HCT116 (cell line): ENCODE results near the gene C12orf54.

Experiments used
- ATF3 ChIP-seq: IDR thresholded peaks from 2 replicates; pipeline ENCODE4 v1.6.1; 2012
- CEBPB ChIP-seq: IDR thresholded peaks from 2 replicates; pipeline ENCODE4 v1.6.1; 2012; ENCODE audit warnings: low read depth
- CTCF ChIP-seq, 3 experiments: fragments of 200-600 bp in 1 of 3; sonication (generic) in 1 of 3; IDR thresholded peaks in 2 of 3; conservative IDR thresholded peaks in 1 of 3; 2 replicates each; pipeline ENCODE4 v1.5.1; 2012 to 2017; ENCODE audit warnings: low read depth in 2 of 3, low read length in 2 of 3, antibody characterized with exemption in 1 of 3, borderline replicate concordance in 1 of 3, control low read depth in 1 of 3, mild to moderate bottlenecking in 1 of 3, mixed read lengths in 1 of 3, mixed run types in 1 of 3, moderate library complexity in 1 of 3; ENCODE audit not compliant: insufficient read depth in 1 of 3
- EZH2 ChIP-seq: fragments of 200-600 bp; sonication (generic); IDR thresholded peaks from 2 replicates; pipeline ENCODE4 v1.6.1; 2017; ENCODE audit warnings: antibody characterized with exemption, mixed run types
- MAX ChIP-seq: IDR thresholded peaks from 2 replicates; pipeline ENCODE4 v1.6.1; 2012
- POLR2A ChIP-seq: IDR thresholded peaks from 2 replicates; pipeline ENCODE4 v1.7.0; 2011; ENCODE audit warnings: borderline replicate concordance; ENCODE audit not compliant: insufficient read depth, insufficient read length; ENCODE audit errors: extremely low read depth
- POLR2AphosphoS5 ChIP-seq: IDR thresholded peaks from 2 replicates; pipeline ENCODE4 v1.6.1; 2011; ENCODE audit warnings: mild to moderate bottlenecking, low read depth, low read length, moderate library complexity
- RAD21 ChIP-seq: IDR thresholded peaks from 2 replicates; pipeline ENCODE4 v1.6.1; 2012; ENCODE audit warnings: low read depth, mild to moderate bottlenecking
- SIN3A ChIP-seq: IDR thresholded peaks from 2 replicates; pipeline ENCODE4 v1.6.1; 2012; ENCODE audit warnings: low read depth
- TCF7L2 ChIP-seq: IDR thresholded peaks from 2 replicates; pipeline ENCODE4 v1.7.0; 2011; ENCODE audit warnings: borderline replicate concordance, inconsistent platforms; ENCODE audit not compliant: insufficient read depth, insufficient read length; ENCODE audit errors: extremely low read depth
- YY1 ChIP-seq: IDR thresholded peaks from 2 replicates; pipeline ENCODE4 v1.6.1; 2011; ENCODE audit warnings: low read length, low read depth, moderate library complexity, mild to moderate bottlenecking; ENCODE audit not compliant: insufficient replicate concordance; ENCODE audit errors: extremely low read depth

- no peak for TF ChIP-seq YY1
- TF ChIP-seq CTCF (IDR thresholded peaks at IDR 0.05 in 2 of 3, conservative IDR thresholded peaks at IDR 0.05 in 1 of 3; ENCODE audit: borderline replicate concordance in 1 of 3, insufficient read depth in 1 of 3, low read depth in 2 of 3, low read length in 2 of 3): peak; percentile 39 to 60 (median 56); a peak in 4 of 6 replicates
- no peak for TF ChIP-seq EZH2
- TF ChIP-seq MAX: no peak
- no peak for TF ChIP-seq SIN3A
- TF ChIP-seq ATF3: no peak
- no peak for TF ChIP-seq POLR2A
- TF ChIP-seq CEBPB: no peak
- TF ChIP-seq POLR2AphosphoS5: no peak
- peak; percentile 72 for TF ChIP-seq RAD21
- TF ChIP-seq TCF7L2: no peak
Measured at GRCh38 chr12:48454667-48455066, 27.6 kb upstream of the C12orf54 start.
